GM19468 (cell line): ENCODE data around the gene GTF2A1.

Experiments used
- ATAC-seq: cut with Tn5 transposase; IDR thresholded peaks from one replicate; pipeline ENCODE4 v1.9.1; 2021; ENCODE audit warnings: mild to moderate bottlenecking, moderate library complexity, moderate number of reproducible peaks; ENCODE audit not compliant: unreplicated experiment; ENCODE audit errors: extremely low read depth

Gene GTF2A1

DNA sequence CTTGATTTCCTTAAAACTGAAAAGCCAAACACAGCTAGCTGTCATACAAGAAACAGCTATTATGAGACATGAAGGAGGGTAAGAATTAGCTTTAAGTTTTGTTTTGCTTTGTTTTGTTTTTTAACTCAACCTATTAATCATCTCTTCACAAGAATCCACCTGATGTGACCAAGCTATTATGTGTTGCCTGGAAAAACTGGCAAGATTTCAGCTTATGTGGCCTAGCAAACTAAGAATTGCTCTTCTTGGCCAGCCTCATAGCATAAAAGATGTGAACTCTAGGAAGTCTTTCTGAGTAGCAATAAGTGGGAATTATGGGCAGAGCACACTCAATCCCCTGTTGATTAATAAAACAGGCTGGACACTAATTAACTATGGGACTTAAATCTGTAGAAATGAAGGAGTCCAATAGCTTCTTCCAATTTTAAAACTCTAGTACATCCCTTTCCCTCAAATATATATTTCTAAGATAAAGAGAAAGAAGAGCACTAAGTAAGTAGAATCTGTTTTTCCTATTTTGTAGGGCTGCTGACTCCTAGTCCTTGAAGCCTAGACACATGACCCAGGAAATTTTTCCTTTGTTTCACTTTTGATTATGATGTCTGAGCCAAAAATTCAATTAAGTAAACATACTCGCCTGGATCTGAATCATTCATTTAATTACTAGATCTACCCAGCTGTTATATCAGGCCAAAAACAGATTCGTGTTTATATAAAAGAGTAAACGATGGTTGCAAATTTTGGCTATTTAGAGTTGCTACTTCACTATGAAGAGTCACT, 75.7 kb downstream of the GTF2A1 start:
- no peak for ATAC-seq

DNA sequence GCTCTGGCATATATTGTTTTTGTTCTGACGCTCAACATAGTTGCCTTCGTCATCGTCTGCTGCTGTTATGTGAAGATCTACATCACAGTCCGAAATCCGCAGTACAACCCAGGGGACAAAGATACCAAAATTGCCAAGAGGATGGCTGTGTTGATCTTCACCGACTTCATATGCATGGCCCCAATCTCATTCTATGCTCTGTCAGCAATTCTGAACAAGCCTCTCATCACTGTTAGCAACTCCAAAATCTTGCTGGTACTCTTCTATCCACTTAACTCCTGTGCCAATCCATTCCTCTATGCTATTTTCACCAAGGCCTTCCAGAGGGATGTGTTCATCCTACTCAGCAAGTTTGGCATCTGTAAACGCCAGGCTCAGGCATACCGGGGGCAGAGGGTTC, 77.0 kb downstream of the GTF2A1 start:
- no peak for ATAC-seq

DNA sequence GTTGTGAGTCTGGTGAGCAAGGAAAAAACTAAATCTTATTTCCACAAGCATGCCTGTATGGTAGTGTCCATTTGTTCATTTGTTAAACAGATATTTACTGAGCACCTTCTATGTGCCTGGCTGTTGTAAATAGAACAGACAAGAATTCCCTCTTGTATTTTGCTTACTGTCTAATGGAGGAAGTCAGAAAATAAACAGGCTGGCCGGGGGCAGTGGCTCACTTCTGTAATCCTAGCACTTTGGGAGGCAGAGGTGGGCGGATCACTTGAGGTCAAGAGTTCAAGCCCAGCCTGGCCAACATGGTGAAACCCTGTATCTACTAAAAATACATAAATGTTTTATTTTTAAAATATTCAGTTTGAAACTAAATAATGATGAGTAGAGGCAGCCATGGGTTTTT, 79.3 kb downstream of the GTF2A1 start:
- ATAC-seq: no peak

DNA sequence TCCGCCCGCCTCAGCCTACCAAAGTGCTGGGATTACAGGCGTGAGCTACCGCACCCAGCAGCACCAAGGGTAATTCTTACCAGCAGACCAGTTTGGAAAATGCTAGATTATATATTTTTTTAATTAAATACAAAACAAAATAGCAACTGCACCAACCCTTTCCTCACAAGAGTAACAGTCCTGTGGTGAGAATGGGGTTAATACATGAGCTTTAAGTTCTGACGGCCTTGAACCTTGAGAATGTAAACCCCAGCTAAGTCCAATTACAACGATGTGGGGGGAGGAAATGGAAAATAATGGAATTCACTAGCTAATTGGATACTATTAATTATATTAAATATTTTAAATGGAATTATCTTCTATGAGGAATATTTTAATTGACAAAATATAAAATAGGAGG, 82.3 kb downstream of the GTF2A1 start:
- no peak for ATAC-seq

DNA sequence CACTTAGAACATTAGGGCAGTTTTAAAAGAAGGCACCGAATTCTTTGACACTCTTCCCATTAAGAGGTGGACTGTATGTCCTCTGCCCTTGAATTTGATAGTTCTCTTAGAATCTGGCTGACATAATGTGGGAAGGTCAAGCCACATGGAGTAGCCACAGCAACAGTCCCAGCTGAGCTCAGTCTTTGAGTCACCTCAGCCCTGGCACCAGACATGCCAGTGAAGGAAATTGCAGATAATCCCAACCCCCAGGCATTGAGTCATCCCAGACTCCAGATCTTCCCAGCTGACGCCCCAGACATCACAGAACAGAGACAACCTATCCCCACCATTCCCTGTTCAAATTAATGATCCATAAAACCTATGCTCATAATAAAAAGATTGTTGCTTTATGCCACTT, 83.4 kb downstream of the GTF2A1 start:
- no peak for ATAC-seq

DNA sequence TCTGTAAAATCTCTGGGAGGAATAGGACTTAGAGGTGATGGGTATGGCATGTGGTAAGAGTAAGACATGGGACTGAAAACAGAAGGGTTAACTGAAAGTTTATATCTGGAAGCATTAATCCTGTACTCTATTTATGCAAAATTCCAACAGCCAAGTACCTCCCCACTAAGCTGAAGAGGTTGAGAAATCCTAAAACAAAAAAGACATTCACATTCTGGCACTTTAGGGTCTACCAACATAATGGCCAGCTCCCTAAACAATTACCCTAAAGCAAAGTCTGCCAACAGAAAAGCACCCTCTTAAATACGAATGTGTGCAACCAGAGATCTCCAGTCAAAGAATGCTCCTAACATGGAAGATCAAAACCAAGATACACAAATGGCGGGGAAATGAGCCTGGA, 87.4 kb downstream of the GTF2A1 start:
- ATAC-seq: no peak

DNA sequence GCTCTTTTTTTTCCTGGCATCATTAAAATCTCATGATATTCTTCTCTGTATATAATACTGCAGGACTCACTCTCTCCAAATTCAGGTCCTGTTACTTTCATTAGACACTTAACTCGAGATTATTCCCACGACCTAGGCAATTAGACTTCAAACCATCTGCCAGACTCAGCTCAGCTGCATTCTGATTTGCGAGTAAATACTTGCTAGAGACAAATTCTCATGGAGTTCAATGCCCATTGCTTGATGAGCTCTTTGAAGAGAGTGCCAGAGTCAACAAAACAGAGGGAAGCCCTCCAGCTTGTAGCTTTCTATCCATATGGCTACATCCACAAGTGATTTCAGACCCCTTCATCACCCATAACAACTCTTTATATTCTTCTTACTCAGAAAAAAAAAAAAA, 88.3 kb downstream of the GTF2A1 start:
- no peak for ATAC-seq

DNA sequence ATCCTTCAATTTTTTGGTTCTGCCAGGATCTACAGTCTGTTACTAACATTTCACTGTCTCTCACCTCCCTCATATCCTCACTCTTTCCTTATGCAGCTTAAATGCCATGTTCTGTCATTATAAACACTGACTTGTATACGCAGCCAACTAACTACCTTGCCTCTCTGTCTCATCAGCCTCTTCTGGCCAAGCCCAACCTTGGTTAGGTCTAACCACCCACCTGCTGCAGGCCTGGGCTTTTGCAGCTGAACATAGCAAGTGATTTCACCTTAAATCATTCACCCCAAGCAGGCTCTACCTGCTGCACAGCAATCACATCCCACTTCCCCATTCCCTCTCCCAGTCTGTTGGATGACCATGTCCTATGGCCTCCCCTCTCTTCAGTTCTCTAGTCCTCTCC, 91.5 kb downstream of the GTF2A1 start:
- ATAC-seq: no peak

DNA sequence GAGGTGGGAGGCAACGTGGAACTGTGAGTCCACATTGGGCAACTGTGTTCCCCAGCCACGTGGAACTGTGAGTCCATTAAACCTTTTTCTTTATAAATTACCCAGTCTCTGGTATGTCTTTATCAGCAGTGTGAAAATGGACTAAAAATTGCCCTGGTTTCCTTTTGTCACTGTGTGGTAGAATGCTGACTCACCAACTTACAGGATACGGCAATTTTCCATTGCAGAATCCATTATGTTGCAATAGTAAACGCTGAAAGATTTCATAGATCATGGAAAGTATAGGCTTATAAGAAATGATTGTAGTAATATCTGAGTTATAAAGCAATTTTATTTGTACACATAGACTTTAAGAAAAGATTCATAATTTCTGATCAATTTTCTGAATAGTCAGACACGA, 93.0 kb downstream of the GTF2A1 start:
- ATAC-seq: no peak

DNA sequence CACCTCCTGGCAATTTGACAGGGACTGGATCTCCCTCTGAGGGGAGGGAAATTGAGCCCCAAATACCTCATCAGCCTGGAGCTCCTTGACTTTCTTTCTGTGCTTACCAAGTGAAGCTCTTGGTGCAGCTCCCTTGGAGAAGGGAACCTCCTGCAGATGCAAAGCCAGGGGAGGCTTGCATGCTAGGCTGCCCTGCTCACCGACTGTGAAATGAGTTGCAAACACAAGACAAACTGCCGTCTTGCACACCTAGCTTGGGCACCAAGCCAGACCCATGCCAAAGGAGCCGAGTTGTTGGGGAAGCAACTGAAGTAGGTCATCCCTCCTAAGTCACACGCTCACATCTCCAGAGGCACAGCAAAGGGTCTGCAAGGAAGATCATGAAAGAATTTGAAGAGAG, 95.2 kb downstream of the GTF2A1 start:
- no peak for ATAC-seq
